Psoas muscle (tissue), 8 donors: ENCODE results near the gene COL23A1. TPM values are rescaled to one million over a fixed set of nuclear protein-coding genes. Genes with fewer than 3 reads are reported as not detected.

ENCODE experiments used
- ATAC-seq, 4 donors: fragments of 200-7000 bp; cut with Tn5 transposase; one replicate each; pipeline ENCODE4 v1.9.1; 2020; ENCODE audit warnings: moderate library complexity in 3 of 4, mild to moderate bottlenecking in 2 of 4
- DNase-seq, 2 donors: peaks; one replicate each; pipeline ENCODE4 v3.0.0-alpha.2; 2020
- H3K27ac ChIP-seq: fragments of 200-600 bp; one replicate; pipeline ENCODE4 v1.8.0; 2022
- H3K27me3 ChIP-seq, 3 donors: fragments of 200-600 bp in 1 of 3; one replicate each; pipeline versions ENCODE4 v1.6.1 to v1.8.0; 2013 to 2022; ENCODE audit warnings: low read length in 2 of 3, mild to moderate bottlenecking in 2 of 3, moderate library complexity in 1 of 3; ENCODE audit not compliant: insufficient read depth in 3 of 3
- H3K36me3 ChIP-seq, 2 donors: fragments of 200-600 bp in 1 of 2; one replicate each; pipeline versions ENCODE4 v1.6.1 to v1.8.0; 2013 to 2022; ENCODE audit warnings: low read depth in 1 of 2, mild to moderate bottlenecking in 1 of 2, moderate library complexity in 1 of 2; ENCODE audit not compliant: insufficient read depth in 1 of 2
- H3K4me1 ChIP-seq: fragments of 200-600 bp; one replicate; pipeline ENCODE4 v1.8.0; 2022
- H3K4me3 ChIP-seq: fragments of 200-600 bp; one replicate; pipeline ENCODE4 v1.8.0; 2022; ENCODE audit warnings: mild to moderate bottlenecking
- H3K9me3 ChIP-seq: fragments of 200-600 bp; one replicate; pipeline ENCODE4 v1.8.0; 2022
- CTCF ChIP-seq: fragments of 200-600 bp; IDR thresholded peaks from one replicate; pipeline ENCODE4 v1.8.0; 2022; ENCODE audit warnings: antibody characterized with exemption
- WGBS, 3 donors: extraction: QIAGEN DNeasy Blood & Tissue Kit; methylation state at CpG; one replicate each; pipeline versions ENCODE4 v1.1.6 to v1.1.7; 2013; 5-methylcytosine and 5-hydroxymethylcytosine counted together
- intact Hi-C, 2 donors: fragments of 100-400 bp; cut with DNase I; formaldehyde crosslinking; loops; one replicate each; pipeline versions ENCODE4 v1.11.0 to v1.14.2; 2022
- polyA plus RNA-seq, 3 donors: library from polyadenylated mRNA; stranded (reverse); fragments of 200-250 nt; gene quantifications; one replicate each; pipeline ENCODE4 v1.2.3, GENCODE V29; 2013
- total RNA-seq, 4 donors: library from RNA; stranded (reverse); fragmentation: NEBNext Ultra II Directional in 2 of 4; extraction: Animal tissue kit (Norgen Biotek cat#: 25700) in 2 of 4; gene quantifications; one replicate each; pipeline versions ENCODE4 v1.2.1 to v1.2.4, GENCODE V29; 2021 to 2023
- donor health status: healthy with polysubstance abuse.
- donor health status: DM: no; HTN: no; CAD: no; lungs with moderate emphysema.
- donor health status: Bipolar disorder and iron deficiency.
- donor health status: healthy.
- donor health status: DM: yes; HTN: yes; CAD: no.
- donor health status: DM: no; HTN: no; CAD: no.
- donor health status: DM: no; HTN: no; CAD: no.
- donor health status: DM: yes; HTN: yes; CAD: no.

Gene COL23A1
- total and polyA plus RNA-seq, 7 donors = 0.66 to 3.0 (median 1.2) TPM

DNA sequence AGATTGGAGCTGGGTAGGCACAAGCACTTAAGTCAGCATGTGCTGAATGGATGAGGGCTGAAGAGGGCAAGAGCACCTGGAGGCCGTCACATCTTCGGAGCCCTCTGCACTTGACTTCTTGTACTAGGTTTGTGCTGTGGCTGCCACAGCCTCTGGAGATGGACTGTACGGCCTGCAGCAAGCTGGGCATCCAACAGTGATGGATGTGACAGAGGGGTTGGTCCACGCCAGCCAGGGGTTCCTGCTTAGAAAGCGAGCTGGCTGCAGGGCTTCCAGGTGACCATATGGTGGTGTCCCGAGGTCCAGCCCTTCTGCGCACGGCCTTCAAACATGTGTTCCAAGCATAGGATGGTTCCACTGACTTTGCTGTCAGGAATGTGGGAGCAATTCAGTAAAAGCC lies 292.4 kb downstream of the COL23A1 start:
- TF ChIP-seq CTCF = no peak
- Histone ChIP-seq H3K27ac (no peak overlapping the region), H3K4me1 (no peaks in the 10 kb centered on the region), H3K9me3 (no peaks in the 10 kb centered on the region), H3K4me3 (no peak overlapping the region), H3K27me3 (peaks cover 0 to 5% (median 0%) of the 10 kb centered on the region in 3 donors), H3K36me3 (no peaks in the 10 kb centered on the region)
- WGBS, 3 donors = 69 to 82% (median 75%) methylated on average over 8 of the region's 8 CpGs
- ATAC-seq (no peak), DNase-seq (peak; percentile 2 to 28)
- intact Hi-C loops = no loop called here

- no peaks in the 10 kb centered on the region for H3K36me3 ChIP-seq
- DNase-seq (peak; percentile 9 to 47), ATAC-seq (no peak)
- intact Hi-C loops = no loop called here
- H3K9me3 ChIP-seq = no peaks in the 10 kb centered on the region
- H3K4me3 ChIP-seq = no peak overlapping the region
- H3K27ac ChIP-seq = no peak overlapping the region
- no peaks in the 10 kb centered on the region for H3K4me1 ChIP-seq
- WGBS, 3 donors = 68 to 73% (median 72%) methylated on average over 6 of the region's 6 CpGs
- TF ChIP-seq CTCF = no peak
- H3K27me3 ChIP-seq = peaks cover 0 to 20% (median 4%) of the 10 kb centered on the region in 3 donors
These were observed 294.1 kb downstream of the COL23A1 start for GRCh38 chr5:178296066-178296465.

DNA sequence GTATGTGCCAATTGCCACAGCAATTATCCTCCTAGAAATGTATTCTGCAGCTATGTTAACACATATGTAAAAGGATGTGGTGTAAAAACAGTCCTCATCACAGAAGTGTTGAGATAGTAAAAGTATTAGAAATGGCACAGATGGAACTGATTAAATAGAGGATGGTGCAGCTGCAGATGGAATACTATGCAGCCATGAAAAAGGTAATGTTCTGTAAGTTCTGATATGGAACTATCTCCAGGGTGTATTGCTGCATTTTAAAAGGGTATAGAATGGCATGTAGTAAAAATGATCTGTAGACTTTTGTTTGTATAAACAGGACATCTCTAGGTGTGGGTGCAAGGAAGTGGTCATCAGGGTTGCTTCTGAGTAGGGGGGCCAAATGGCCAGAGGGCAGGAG lies 294.6 kb downstream of the COL23A1 start:
- H3K36me3 ChIP-seq = no peaks in the 10 kb centered on the region
- H3K4me3 ChIP-seq = no peak overlapping the region
- no peak overlapping the region for H3K27ac ChIP-seq
- H3K9me3 ChIP-seq = no peaks in the 10 kb centered on the region
- H3K4me1 ChIP-seq = no peaks in the 10 kb centered on the region
- H3K27me3 ChIP-seq = peaks cover 0 to 24% (median 4%) of the 10 kb centered on the region in 3 donors
- no peak for ATAC-seq
- intact Hi-C loops = no loop called here
- no peak for TF ChIP-seq CTCF
- no peak for DNase-seq

GRCh38 chr5:178293815-178294214 lies 296.4 kb downstream of the COL23A1 start:
- H3K9me3 ChIP-seq = no peaks in the 10 kb centered on the region
- DNase-seq (peak; percentile 1 to 18), ATAC-seq (no peak)
- 77 to 85% (median 82%) methylated on average over 7 of the region's 7 CpGs for WGBS, 3 donors
- no peak overlapping the region for H3K4me3 ChIP-seq
- intact Hi-C loops = no loop called here
- no peak for TF ChIP-seq CTCF
- H3K36me3 ChIP-seq = no peaks in the 10 kb centered on the region
- peaks cover 0 to 31% (median 4%) of the 10 kb centered on the region in 3 donors for H3K27me3 ChIP-seq
- H3K4me1 ChIP-seq = peaks cover 1% of the 10 kb centered on the region
- H3K27ac ChIP-seq = no peak overlapping the region

- H3K27ac ChIP-seq = no peak overlapping the region
- no peak overlapping the region for H3K4me3 ChIP-seq
- no peaks in the 10 kb centered on the region for H3K9me3 ChIP-seq
- ATAC-seq = no peak
- DNase-seq = peak; percentile 1 to 30
- H3K4me1 ChIP-seq = peaks cover 4% of the 10 kb centered on the region
- TF ChIP-seq CTCF = no peak
- 69 to 78% (median 70%) methylated on average over 6 of the region's 6 CpGs for WGBS, 3 donors
- H3K36me3 ChIP-seq = no peaks in the 10 kb centered on the region
- peaks cover 0 to 31% (median 4%) of the 10 kb centered on the region in 3 donors for H3K27me3 ChIP-seq
- intact Hi-C loops = no loop called here
These were observed 296.8 kb downstream of the COL23A1 start for GRCh38 chr5:178293400-178293799.
